Esophagus squamous epithelium (tissue), 4 donors: ENCODE results near the gene ATRNL1.

Experiments
- POLR2A ChIP-seq, 4 donors: fragments of 450-650 bp; IDR thresholded peaks; one replicate each; pipeline ENCODE4 v1.6.1; 2017; ENCODE audit warnings: antibody characterized with exemption in 4 of 4, mild to moderate bottlenecking in 4 of 4, moderate library complexity in 3 of 4
- TF ChIP-seq, protein P1 (sequence below), 6 experiments: fragments of 450-650 bp in 4 of 6; fragments of 200-600 bp in 2 of 6; sonication (generic) in 2 of 6; IDR thresholded peaks; one replicate each; pipeline ENCODE4 v1.5.1; 2016 to 2019; ENCODE audit warnings: antibody characterized with exemption in 6 of 6, mild to moderate bottlenecking in 4 of 6, moderate library complexity in 4 of 6

DNA sequence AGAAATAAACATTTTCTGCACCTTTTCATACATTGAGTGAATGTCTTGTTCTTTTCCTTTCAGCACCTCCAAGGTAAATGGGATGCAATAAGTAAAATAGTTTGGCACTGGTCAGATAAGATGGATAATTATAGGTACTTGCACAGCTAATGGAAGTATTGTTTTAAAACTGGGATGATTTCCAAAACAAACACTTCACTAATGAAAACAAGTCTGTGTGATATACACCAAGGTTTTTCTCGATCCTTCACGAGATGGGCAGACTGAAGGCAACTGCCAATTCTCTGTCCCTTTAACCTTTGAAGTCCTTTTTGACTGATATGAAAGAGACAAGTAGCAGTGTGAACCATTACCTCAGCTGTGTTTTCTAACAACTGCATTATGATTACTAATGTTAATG lies 756.0 kb downstream of the ATRNL1 start:
- TF ChIP-seq, protein P1, sequence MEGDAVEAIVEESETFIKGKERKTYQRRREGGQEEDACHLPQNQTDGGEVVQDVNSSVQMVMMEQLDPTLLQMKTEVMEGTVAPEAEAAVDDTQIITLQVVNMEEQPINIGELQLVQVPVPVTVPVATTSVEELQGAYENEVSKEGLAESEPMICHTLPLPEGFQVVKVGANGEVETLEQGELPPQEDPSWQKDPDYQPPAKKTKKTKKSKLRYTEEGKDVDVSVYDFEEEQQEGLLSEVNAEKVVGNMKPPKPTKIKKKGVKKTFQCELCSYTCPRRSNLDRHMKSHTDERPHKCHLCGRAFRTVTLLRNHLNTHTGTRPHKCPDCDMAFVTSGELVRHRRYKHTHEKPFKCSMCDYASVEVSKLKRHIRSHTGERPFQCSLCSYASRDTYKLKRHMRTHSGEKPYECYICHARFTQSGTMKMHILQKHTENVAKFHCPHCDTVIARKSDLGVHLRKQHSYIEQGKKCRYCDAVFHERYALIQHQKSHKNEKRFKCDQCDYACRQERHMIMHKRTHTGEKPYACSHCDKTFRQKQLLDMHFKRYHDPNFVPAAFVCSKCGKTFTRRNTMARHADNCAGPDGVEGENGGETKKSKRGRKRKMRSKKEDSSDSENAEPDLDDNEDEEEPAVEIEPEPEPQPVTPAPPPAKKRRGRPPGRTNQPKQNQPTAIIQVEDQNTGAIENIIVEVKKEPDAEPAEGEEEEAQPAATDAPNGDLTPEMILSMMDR (IDR thresholded peaks at IDR 0.05) = no peak
- TF ChIP-seq POLR2A (IDR thresholded peaks at IDR 0.05) = no peak
